OCI-LY1 (cell line): Measurements from ENCODE around the gene ZNF14.

ENCODE experiments used
- H2AFZ ChIP-seq: fragments of 200-600 bp; sonication (generic), shearing (Covaris generic); 2 replicates; pipeline ENCODE4 v1.6.0; 2014; ENCODE audit warnings: antibody characterized with exemption, mild to moderate bottlenecking, low read length
- H3F3A ChIP-seq: fragments of 200-600 bp; sonication (generic), shearing (Covaris generic); 2 replicates; pipeline ENCODE4 v1.6.0; 2014; ENCODE audit warnings: mild to moderate bottlenecking, antibody characterized with exemption, low read length, moderate library complexity; ENCODE audit not compliant: insufficient read depth
- H3K27ac ChIP-seq: fragments of 200-600 bp; sonication (generic); 2 replicates; pipeline ENCODE4 v1.5.1; 2014; ENCODE audit warnings: low read length, mixed run types, mild to moderate bottlenecking, low read depth; ENCODE audit not compliant: poor library complexity, severe bottlenecking
- H3K27me3 ChIP-seq: fragments of 200-600 bp; sonication (generic); 2 replicates; pipeline ENCODE4 v1.6.0; 2014; ENCODE audit warnings: antibody characterized with exemption, mild to moderate bottlenecking, low read length, moderate library complexity; ENCODE audit not compliant: insufficient read depth
- H3K36me3 ChIP-seq: fragments of 200-600 bp; sonication (generic); 2 replicates; pipeline ENCODE4 v1.6.1; 2014; ENCODE audit warnings: mild to moderate bottlenecking, antibody characterized with exemption, low read length, moderate library complexity, mixed read lengths; ENCODE audit not compliant: insufficient read depth
- H3K4me1 ChIP-seq: fragments of 200-600 bp; sonication (generic); 2 replicates; pipeline ENCODE4 v1.5.1; 2014; ENCODE audit warnings: mild to moderate bottlenecking, low read length, moderate library complexity; ENCODE audit not compliant: insufficient read depth, severe bottlenecking
- H3K4me2 ChIP-seq: fragments of 200-600 bp; sonication (generic), shearing (Covaris generic); 2 replicates; pipeline ENCODE4 v1.6.1; 2014; ENCODE audit warnings: low read length
- H3K4me3 ChIP-seq: fragments of 200-600 bp; sonication (generic); 2 replicates; pipeline ENCODE4 v1.5.1; 2014; ENCODE audit warnings: low read length, low read depth, mild to moderate bottlenecking, mixed read lengths; ENCODE audit not compliant: poor library complexity, severe bottlenecking
- H3K79me2 ChIP-seq: fragments of 200-600 bp; shearing (Covaris generic); 2 replicates; pipeline ENCODE4 v1.6.1; 2016; ENCODE audit warnings: mixed run types, low read length, mixed read lengths; ENCODE audit not compliant: insufficient read depth
- H3K9ac ChIP-seq: fragments of 200-600 bp; sonication (generic), shearing (Covaris generic); 2 replicates; pipeline ENCODE4 v1.6.1; 2014; ENCODE audit warnings: mild to moderate bottlenecking, low read length, mixed read lengths
- H3K9me2 ChIP-seq: fragments of 200-600 bp; sonication (generic), shearing (Covaris generic); 2 replicates; pipeline ENCODE4 v1.6.1; 2014; ENCODE audit warnings: low read depth, mild to moderate bottlenecking, low read length, mixed read lengths
- H3K9me3 ChIP-seq: fragments of 200-600 bp; shearing (Covaris generic); 2 replicates; pipeline ENCODE4 v1.6.1; 2014; ENCODE audit warnings: low read length, mixed read lengths
- H4K20me1 ChIP-seq: fragments of 200-600 bp; sonication (generic), shearing (Covaris generic); 2 replicates; pipeline ENCODE4 v1.6.0; 2016; ENCODE audit warnings: mild to moderate bottlenecking, low read length; ENCODE audit not compliant: insufficient read depth
- CTCF ChIP-seq: fragments of 200-600 bp; sonication (generic), shearing (Covaris generic); IDR thresholded peaks from 2 replicates; pipeline ENCODE4 v1.5.1; 2017; ENCODE audit warnings: mild to moderate bottlenecking, antibody characterized with exemption, low read length, moderate library complexity, mixed read lengths
- EZH2 ChIP-seq: fragments of 200-600 bp; sonication (generic), shearing (Covaris generic); IDR thresholded peaks from 2 replicates; pipeline ENCODE4 v1.8.0; 2017; ENCODE audit warnings: borderline replicate concordance, mixed run types, mild to moderate bottlenecking, antibody characterized with exemption, low read length, moderate library complexity, mixed read lengths

Gene ZNF14

GRCh38 chr19:19679176-19680073, 53.5 kb downstream of the ZNF14 start:
- Histone ChIP-seq H3K36me3 (peaks cover 96% of the 10 kb centered on the region), H2AFZ (no peak overlapping the region), H3K4me2 (no peak overlapping the region), H3F3A (no peaks in the 10 kb centered on the region), H4K20me1 (no peaks in the 10 kb centered on the region), H3K4me3 (no peak overlapping the region), H3K9me2 (no peaks in the 10 kb centered on the region), H3K9me3 (peaks cover 57% of the 10 kb centered on the region), H3K27me3 (no peaks in the 10 kb centered on the region), H3K9ac (no peak overlapping the region), H3K79me2 (peaks cover 25% of the 10 kb centered on the region), H3K4me1 (no peaks in the 10 kb centered on the region), H3K27ac (no peak overlapping the region)
- no peak for TF ChIP-seq EZH2
- no peak for TF ChIP-seq CTCF

- H3K9me3 ChIP-seq = peaks cover 53% of the 10 kb centered on the region
- no peaks in the 10 kb centered on the region for H3K9me2 ChIP-seq
- H3K36me3 ChIP-seq = peaks cover 99% of the 10 kb centered on the region
These were observed 55.3 kb downstream of the ZNF14 start for GRCh38 chr19:19677579-19677978.

GRCh38 chr19:19674315-19674714, 58.6 kb downstream of the ZNF14 start:
- H3K79me2 ChIP-seq = peaks cover 75% of the 10 kb centered on the region

More at GRCh38 chr19:19677579-19677978, 55.3 kb downstream of the ZNF14 start:
- H3K27ac ChIP-seq = no peak overlapping the region
- H3K79me2 ChIP-seq = peaks cover 43% of the 10 kb centered on the region
- no peaks in the 10 kb centered on the region for H3K27me3 ChIP-seq
- no peaks in the 10 kb centered on the region for H4K20me1 ChIP-seq
- no peak overlapping the region for H3K4me2 ChIP-seq
- no peak overlapping the region for H3K9ac ChIP-seq
- TF ChIP-seq CTCF (no peak), EZH2 (no peak)
- H2AFZ ChIP-seq = no peak overlapping the region
- H3F3A ChIP-seq = no peaks in the 10 kb centered on the region
- no peak overlapping the region for H3K4me3 ChIP-seq
- H3K4me1 ChIP-seq = no peaks in the 10 kb centered on the region

More at GRCh38 chr19:19674315-19674714, 58.6 kb downstream of the ZNF14 start:
- Histone ChIP-seq H4K20me1 (no peaks in the 10 kb centered on the region), H3K4me3 (no peak overlapping the region), H3F3A (no peaks in the 10 kb centered on the region), H3K36me3 (peaks cover 95% of the 10 kb centered on the region), H3K27me3 (no peaks in the 10 kb centered on the region), H2AFZ (no peak overlapping the region), H3K9me3 (peaks cover 38% of the 10 kb centered on the region), H3K9ac (no peak overlapping the region), H3K9me2 (no peaks in the 10 kb centered on the region), H3K27ac (no peak overlapping the region), H3K4me2 (no peak overlapping the region), H3K4me1 (peaks cover 12% of the 10 kb centered on the region)
- TF ChIP-seq EZH2 = no peak
- no peak for TF ChIP-seq CTCF
